OCI-LY1 (cell line): ENCODE data around the gene SDK1.

Experiments
- H2AFZ ChIP-seq: fragments of 200-600 bp; sonication (generic), shearing (Covaris generic); 2 replicates; pipeline ENCODE4 v1.6.0; 2014; ENCODE audit warnings: antibody characterized with exemption, mild to moderate bottlenecking, low read length
- H3F3A ChIP-seq: fragments of 200-600 bp; sonication (generic), shearing (Covaris generic); 2 replicates; pipeline ENCODE4 v1.6.0; 2014; ENCODE audit warnings: mild to moderate bottlenecking, antibody characterized with exemption, low read length, moderate library complexity; ENCODE audit not compliant: insufficient read depth
- H3K27ac ChIP-seq: fragments of 200-600 bp; sonication (generic); 2 replicates; pipeline ENCODE4 v1.5.1; 2014; ENCODE audit warnings: low read length, mixed run types, mild to moderate bottlenecking, low read depth; ENCODE audit not compliant: poor library complexity, severe bottlenecking
- H3K27me3 ChIP-seq: fragments of 200-600 bp; sonication (generic); 2 replicates; pipeline ENCODE4 v1.6.0; 2014; ENCODE audit warnings: antibody characterized with exemption, mild to moderate bottlenecking, low read length, moderate library complexity; ENCODE audit not compliant: insufficient read depth
- H3K36me3 ChIP-seq: fragments of 200-600 bp; sonication (generic); 2 replicates; pipeline ENCODE4 v1.6.1; 2014; ENCODE audit warnings: mild to moderate bottlenecking, antibody characterized with exemption, low read length, moderate library complexity, mixed read lengths; ENCODE audit not compliant: insufficient read depth
- H3K4me1 ChIP-seq: fragments of 200-600 bp; sonication (generic); 2 replicates; pipeline ENCODE4 v1.5.1; 2014; ENCODE audit warnings: mild to moderate bottlenecking, low read length, moderate library complexity; ENCODE audit not compliant: insufficient read depth, severe bottlenecking
- H3K4me2 ChIP-seq: fragments of 200-600 bp; sonication (generic), shearing (Covaris generic); 2 replicates; pipeline ENCODE4 v1.6.1; 2014; ENCODE audit warnings: low read length
- H3K4me3 ChIP-seq: fragments of 200-600 bp; sonication (generic); 2 replicates; pipeline ENCODE4 v1.5.1; 2014; ENCODE audit warnings: low read length, low read depth, mild to moderate bottlenecking, mixed read lengths; ENCODE audit not compliant: poor library complexity, severe bottlenecking
- H3K79me2 ChIP-seq: fragments of 200-600 bp; shearing (Covaris generic); 2 replicates; pipeline ENCODE4 v1.6.1; 2016; ENCODE audit warnings: mixed run types, low read length, mixed read lengths; ENCODE audit not compliant: insufficient read depth
- H3K9ac ChIP-seq: fragments of 200-600 bp; sonication (generic), shearing (Covaris generic); 2 replicates; pipeline ENCODE4 v1.6.1; 2014; ENCODE audit warnings: mild to moderate bottlenecking, low read length, mixed read lengths
- H3K9me2 ChIP-seq: fragments of 200-600 bp; sonication (generic), shearing (Covaris generic); 2 replicates; pipeline ENCODE4 v1.6.1; 2014; ENCODE audit warnings: low read depth, mild to moderate bottlenecking, low read length, mixed read lengths
- H3K9me3 ChIP-seq: fragments of 200-600 bp; shearing (Covaris generic); 2 replicates; pipeline ENCODE4 v1.6.1; 2014; ENCODE audit warnings: low read length, mixed read lengths
- H4K20me1 ChIP-seq: fragments of 200-600 bp; sonication (generic), shearing (Covaris generic); 2 replicates; pipeline ENCODE4 v1.6.0; 2016; ENCODE audit warnings: mild to moderate bottlenecking, low read length; ENCODE audit not compliant: insufficient read depth
- CTCF ChIP-seq: fragments of 200-600 bp; sonication (generic), shearing (Covaris generic); IDR thresholded peaks from 2 replicates; pipeline ENCODE4 v1.5.1; 2017; ENCODE audit warnings: mild to moderate bottlenecking, antibody characterized with exemption, low read length, moderate library complexity, mixed read lengths
- EZH2 ChIP-seq: fragments of 200-600 bp; sonication (generic), shearing (Covaris generic); IDR thresholded peaks from 2 replicates; pipeline ENCODE4 v1.8.0; 2017; ENCODE audit warnings: borderline replicate concordance, mixed run types, mild to moderate bottlenecking, antibody characterized with exemption, low read length, moderate library complexity, mixed read lengths

The SDK1 gene

GRCh38 chr7:3561932-3562331 is 260.9 kb downstream of the SDK1 start:
- TF ChIP-seq CTCF (no peak), EZH2 (no peak)

GRCh38 chr7:3564231-3564630 is 263.2 kb downstream of the SDK1 start:
- 0 out of 2 replicates have a peak, but pooled peaks cover 3% of the 10 kb centered on the region for H3K9me3 ChIP-seq
- H2AFZ ChIP-seq: no peak overlapping the region
- no peaks in the 10 kb centered on the region for H3K36me3 ChIP-seq
- H3F3A ChIP-seq: no peaks in the 10 kb centered on the region
- H3K4me1 ChIP-seq: no peaks in the 10 kb centered on the region
- H3K4me3 ChIP-seq: no peak overlapping the region
- H3K4me2 ChIP-seq: no peak overlapping the region
- no peaks in the 10 kb centered on the region for H4K20me1 ChIP-seq
- H3K9ac ChIP-seq: no peak overlapping the region
- H3K79me2 ChIP-seq: no peaks in the 10 kb centered on the region
- no peaks in the 10 kb centered on the region for H3K9me2 ChIP-seq
- no peak overlapping the region for H3K27ac ChIP-seq
- TF ChIP-seq EZH2 (no peak), CTCF (no peak)
- no peaks in the 10 kb centered on the region for H3K27me3 ChIP-seq

More at GRCh38 chr7:3561932-3562331, 260.9 kb downstream of the SDK1 start:
- H4K20me1 ChIP-seq: no peaks in the 10 kb centered on the region
- H3K36me3 ChIP-seq: no peaks in the 10 kb centered on the region
- H3K27ac ChIP-seq: no peak overlapping the region
- H3K9me3 ChIP-seq: 0 out of 2 replicates have a peak, but pooled peaks cover 3% of the 10 kb centered on the region
- H3K27me3 ChIP-seq: no peaks in the 10 kb centered on the region
- no peaks in the 10 kb centered on the region for H3F3A ChIP-seq
- H3K9ac ChIP-seq: no peak overlapping the region
- H3K4me3 ChIP-seq: no peak overlapping the region
- no peaks in the 10 kb centered on the region for H3K4me1 ChIP-seq
- no peaks in the 10 kb centered on the region for H3K9me2 ChIP-seq
- no peaks in the 10 kb centered on the region for H3K79me2 ChIP-seq
- H2AFZ ChIP-seq: no peak overlapping the region
- H3K4me2 ChIP-seq: no peak overlapping the region

GRCh38 chr7:3568516-3568915 is 267.5 kb downstream of the SDK1 start:
- H3K4me1 ChIP-seq: no peaks in the 10 kb centered on the region
- no peak overlapping the region for H3K9ac ChIP-seq
- no peak overlapping the region for H3K4me3 ChIP-seq
- no peaks in the 10 kb centered on the region for H3K9me2 ChIP-seq
- no peak for TF ChIP-seq EZH2
- no peak for TF ChIP-seq CTCF
- H4K20me1 ChIP-seq: no peaks in the 10 kb centered on the region
- H2AFZ ChIP-seq: no peak overlapping the region
- H3K79me2 ChIP-seq: no peaks in the 10 kb centered on the region
- peaks cover 7% of the 10 kb centered on the region; the same call in 1 of the 2 replicates for H3K36me3 ChIP-seq
- no peak overlapping the region for H3K4me2 ChIP-seq
- no peaks in the 10 kb centered on the region for H3K27me3 ChIP-seq
- no peak overlapping the region for H3K27ac ChIP-seq
- peaks cover 4% of the 10 kb centered on the region; the same call in 1 of the 2 replicates for H3K9me3 ChIP-seq
- H3F3A ChIP-seq: no peaks in the 10 kb centered on the region
